ENCODE results near the gene NOP53.
"Not testable (repeated sequence)": the region's sequence is repeated elsewhere in the genome, so short reads cannot be mapped to it uniquely, and the experiment has no call there.

The NOP53 gene

DNA sequence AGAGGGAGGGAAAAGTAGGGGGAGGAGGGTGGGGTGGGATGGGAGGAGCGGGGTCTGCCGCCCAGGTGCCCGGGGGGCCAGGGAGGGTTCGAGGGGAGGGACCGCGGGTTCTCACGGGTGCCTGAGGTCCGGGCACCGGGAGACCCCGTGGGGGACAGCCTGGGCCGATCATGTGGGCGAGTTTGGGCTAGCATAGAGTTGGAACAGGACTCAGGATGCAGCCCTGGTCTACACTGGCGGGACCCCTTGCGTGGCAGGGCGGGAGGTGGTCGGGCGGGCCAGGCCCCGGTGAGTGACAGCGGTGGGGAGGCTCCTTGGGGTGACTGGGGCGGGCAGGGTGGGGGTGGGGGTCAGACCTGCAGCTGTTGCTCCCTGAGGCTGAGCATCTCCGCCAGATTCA lies 57.8 kb downstream of the NOP53 start:
- not testable (repeated sequence) for DNase-seq

- DNase-seq, result not testable (repeated sequence)
Observed at GRCh38 chr19:47803671-47804070, 58.3 kb downstream of the NOP53 start.

DNA sequence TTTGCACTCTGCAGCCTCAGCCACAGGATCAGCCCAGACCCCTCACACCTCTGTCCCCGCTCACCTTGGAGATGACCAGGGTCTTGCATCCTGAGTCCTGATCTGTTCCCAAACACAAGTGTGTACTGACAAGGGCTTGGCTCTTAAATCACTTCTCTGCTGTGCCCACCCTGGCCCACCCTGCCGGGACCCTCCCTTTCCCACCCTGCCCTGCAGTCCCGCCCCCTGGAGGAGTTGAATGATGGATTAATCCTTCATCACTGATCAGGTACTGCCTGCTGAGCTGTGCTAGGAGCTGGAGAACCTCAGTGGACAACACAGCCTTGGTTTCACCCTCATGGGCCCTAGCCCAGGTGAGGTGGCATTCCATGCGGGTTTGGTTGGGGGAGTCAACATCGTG lies 59.1 kb downstream of the NOP53 start, which contains the start of gene TPRX1:
TSS of gene TPRX1 (minus strand) at position 101 of the 400 bp plus-strand sequence. CDS start at position 89, 12 bp downstream.
- DNase-seq, result not testable (repeated sequence)

DNA sequence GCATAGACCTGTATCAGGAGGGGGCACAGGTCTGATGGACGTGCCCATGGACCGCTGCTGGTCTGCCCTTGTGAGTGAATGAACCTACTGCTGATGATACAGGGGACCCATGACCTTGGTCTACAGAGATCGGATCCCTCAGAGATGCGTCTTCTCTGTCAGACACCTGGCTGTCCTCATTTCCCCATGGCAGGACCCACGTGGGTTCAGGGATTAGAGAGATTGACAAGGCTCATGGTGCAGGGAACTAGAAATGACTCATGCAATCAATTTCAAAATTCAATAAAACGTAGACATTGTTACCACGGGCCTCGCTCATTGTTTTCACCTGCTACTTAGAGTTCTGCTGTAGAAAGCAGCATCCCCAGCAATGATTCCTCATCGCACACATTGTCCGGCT lies 60.0 kb downstream of the NOP53 start:
- no peak for DNase-seq

DNA sequence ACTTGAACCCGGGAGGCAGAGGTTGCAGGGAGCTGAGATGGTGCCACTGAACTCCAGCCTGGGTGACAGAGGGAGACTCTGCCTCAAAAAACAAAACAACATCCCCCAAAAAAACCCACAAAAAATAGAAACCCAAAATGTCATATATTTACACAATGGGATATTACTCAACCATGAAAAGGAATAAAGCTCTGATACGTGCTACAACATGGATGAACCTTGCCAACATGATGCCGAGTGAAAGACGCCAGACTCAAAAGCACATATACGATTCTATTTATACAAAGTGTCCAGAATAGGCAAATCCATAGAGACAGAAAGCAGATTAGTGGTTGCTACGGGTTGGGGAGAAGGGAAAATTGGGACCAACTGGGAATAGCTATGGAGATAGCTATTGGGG lies 61.1 kb downstream of the NOP53 start:
- no peak for DNase-seq
